ENCODE measurements around the gene HS3ST2. TPM values are rescaled to one million over a fixed set of nuclear protein-coding genes. Genes with fewer than 3 reads are reported as not detected.
"Not testable (repeated sequence)": the region's sequence is repeated elsewhere in the genome, so short reads cannot be mapped to it uniquely, and the experiment has no call there.

HS3ST2 gene
- total RNA-seq, 4 donors from 2014 or later, result 0.23 to 2.7 (median 1.7) TPM; not detected in 1

DNA sequence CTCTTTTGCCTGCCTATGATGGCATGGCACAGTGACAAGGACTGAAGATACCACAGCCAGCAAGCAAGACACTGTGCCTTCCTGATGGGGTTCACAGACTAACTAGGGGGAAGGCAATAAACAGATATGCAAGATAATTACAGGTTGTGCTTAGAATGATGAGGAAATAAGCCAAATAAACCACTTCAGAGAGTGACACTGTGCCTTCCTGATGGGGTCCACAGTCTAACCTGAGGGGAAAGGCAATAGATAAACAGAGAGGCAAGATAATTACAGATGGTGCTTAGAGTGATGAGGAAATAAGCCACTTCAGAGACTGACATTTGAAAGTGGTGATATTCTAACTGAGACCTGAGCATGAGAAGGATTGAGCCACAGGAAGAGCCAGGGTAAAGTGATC, 84.2 kb downstream of the HS3ST2 start:
- no peak for TF ChIP-seq POLR2A (IDR thresholded peaks at IDR 0.05)
- TF ChIP-seq, protein P1, sequence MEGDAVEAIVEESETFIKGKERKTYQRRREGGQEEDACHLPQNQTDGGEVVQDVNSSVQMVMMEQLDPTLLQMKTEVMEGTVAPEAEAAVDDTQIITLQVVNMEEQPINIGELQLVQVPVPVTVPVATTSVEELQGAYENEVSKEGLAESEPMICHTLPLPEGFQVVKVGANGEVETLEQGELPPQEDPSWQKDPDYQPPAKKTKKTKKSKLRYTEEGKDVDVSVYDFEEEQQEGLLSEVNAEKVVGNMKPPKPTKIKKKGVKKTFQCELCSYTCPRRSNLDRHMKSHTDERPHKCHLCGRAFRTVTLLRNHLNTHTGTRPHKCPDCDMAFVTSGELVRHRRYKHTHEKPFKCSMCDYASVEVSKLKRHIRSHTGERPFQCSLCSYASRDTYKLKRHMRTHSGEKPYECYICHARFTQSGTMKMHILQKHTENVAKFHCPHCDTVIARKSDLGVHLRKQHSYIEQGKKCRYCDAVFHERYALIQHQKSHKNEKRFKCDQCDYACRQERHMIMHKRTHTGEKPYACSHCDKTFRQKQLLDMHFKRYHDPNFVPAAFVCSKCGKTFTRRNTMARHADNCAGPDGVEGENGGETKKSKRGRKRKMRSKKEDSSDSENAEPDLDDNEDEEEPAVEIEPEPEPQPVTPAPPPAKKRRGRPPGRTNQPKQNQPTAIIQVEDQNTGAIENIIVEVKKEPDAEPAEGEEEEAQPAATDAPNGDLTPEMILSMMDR (IDR thresholded peaks at IDR 0.05), result no peak
- DNase-seq (ENCODE audit: low spot score in 2 of 2), result no peak
- intact Hi-C loops (cut with DNase I; ENCODE audit: low total_unique reads), result no loop called here
- no peak overlapping the region for H3K4me3 ChIP-seq (ENCODE audit: low read depth, poor library complexity, severe bottlenecking)

DNA sequence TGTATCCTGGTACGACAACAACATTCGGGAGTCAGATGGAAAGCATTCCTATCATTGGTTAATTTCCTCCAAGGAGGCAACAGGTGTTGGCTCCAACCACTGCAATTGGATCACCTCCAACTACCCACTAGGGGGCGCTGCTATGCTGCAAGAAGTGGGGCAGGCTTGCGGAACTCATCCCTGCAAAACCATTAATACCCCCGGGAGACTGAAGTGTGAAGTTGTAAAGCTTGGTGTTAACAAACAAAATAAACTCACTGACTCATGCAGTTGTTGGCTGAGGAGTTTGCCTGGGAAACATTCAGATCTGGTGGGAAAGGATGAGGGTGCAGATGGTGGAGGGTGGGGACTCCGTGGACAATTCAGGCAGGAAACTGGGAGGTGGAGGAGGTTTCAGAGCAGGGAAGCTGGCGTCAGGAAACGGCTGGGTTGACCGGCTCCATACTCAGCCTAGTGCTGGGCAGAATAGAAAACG, 84.9 kb downstream of the HS3ST2 start:
- TF ChIP-seq POLR2A (IDR thresholded peaks at IDR 0.05), result no peak
- TF ChIP-seq, protein P1 (IDR thresholded peaks at IDR 0.05), result peak in 1 of 3 donors; percentile 10
- DNase-seq (ENCODE audit: low spot score in 2 of 2), result peak; percentile 54 to 90
- intact Hi-C loops (cut with DNase I; ENCODE audit: low total_unique reads), result no loop called here
- H3K4me3 ChIP-seq (ENCODE audit: low read depth, poor library complexity, severe bottlenecking), result no peak overlapping the region
- WGBS, 2 donors, result 5 to 6% methylated on average over 10 of the region's 10 CpGs

DNA sequence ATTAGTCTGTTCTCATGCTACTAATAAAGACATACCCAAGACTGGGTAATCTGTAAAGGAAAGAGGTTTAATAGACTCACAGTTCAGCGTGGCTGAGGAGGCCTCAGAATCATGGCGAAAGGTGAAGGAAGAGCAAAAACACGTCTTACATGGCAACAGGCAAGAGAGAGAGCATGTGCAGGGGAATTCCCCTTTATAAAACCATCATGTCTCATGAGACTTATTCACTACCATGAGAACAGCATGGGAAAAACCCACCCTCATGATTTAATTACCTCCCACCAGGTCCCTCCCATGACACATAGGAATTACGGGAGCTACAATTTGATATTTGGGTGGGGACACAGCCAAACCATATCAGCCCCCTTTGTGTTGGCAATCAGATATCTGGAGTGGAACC, 85.6 kb downstream of the HS3ST2 start:
- H3K4me3 ChIP-seq (ENCODE audit: low read depth, poor library complexity, severe bottlenecking); intact Hi-C loops (cut with DNase I; ENCODE audit: low total_unique reads); DNase-seq (ENCODE audit: low spot score in 2 of 2): not testable (repeated sequence)
- 54 to 58% methylated on average over 4 of the region's 4 CpGs for WGBS, 2 donors

DNA sequence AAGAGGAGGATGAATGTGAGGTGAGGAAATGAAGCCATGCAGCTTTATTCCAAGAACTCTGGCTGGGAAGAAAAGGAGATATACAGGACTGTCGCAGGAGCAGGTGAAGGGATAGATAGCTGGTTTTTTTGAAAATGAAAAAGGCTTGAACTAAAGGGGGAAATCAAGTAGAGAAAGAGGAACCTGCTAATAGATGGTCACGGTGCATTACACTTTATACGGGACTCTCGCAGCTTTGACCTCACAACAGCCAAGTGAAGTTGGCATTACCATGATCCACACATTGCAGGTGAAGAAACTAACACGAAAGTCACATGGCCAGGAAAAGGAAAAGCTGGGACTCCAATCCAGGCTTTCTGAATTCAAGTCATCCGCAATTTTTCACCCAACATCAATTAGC, 86.9 kb downstream of the HS3ST2 start:
- DNase-seq (ENCODE audit: low spot score in 2 of 2), result no peak
- 74 to 78% methylated on average over 6 of the region's 6 CpGs for WGBS, 2 donors
- TF ChIP-seq POLR2A (IDR thresholded peaks at IDR 0.05), result no peak
- TF ChIP-seq, protein P1 (IDR thresholded peaks at IDR 0.05), result no peak
- H3K4me3 ChIP-seq (ENCODE audit: low read depth, poor library complexity, severe bottlenecking), result no peak overlapping the region
- intact Hi-C loops (cut with DNase I; ENCODE audit: low total_unique reads), result no loop called here

DNA sequence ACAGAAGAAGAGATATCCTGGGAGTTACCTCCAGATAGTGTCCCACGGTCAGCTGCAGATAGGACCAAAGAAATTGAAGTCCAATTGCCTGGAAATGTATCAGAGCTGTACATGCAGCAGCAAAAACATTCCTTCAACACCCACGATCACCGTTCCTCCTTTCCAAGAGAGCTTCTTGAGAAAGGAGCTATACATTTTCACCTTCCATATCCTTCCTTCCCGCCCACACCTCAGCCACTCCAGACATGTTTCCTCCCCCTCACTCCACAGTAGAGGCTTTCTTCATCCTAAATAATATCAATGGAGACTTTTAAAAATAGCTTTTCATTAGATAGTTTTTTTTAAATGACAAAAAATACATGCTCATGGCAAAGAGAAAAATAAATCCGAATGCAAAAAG, 87.6 kb downstream of the HS3ST2 start:
- TF ChIP-seq POLR2A (IDR thresholded peaks at IDR 0.05), result no peak
- TF ChIP-seq, protein P1 (IDR thresholded peaks at IDR 0.05), result no peak
- intact Hi-C loops (cut with DNase I; ENCODE audit: low total_unique reads), result no loop called here
- DNase-seq (ENCODE audit: low spot score in 2 of 2), result no peak
- WGBS, 2 donors, result 66 to 71% methylated on average over 5 of the region's 5 CpGs
- no peak overlapping the region for H3K4me3 ChIP-seq (ENCODE audit: low read depth, poor library complexity, severe bottlenecking)

DNA sequence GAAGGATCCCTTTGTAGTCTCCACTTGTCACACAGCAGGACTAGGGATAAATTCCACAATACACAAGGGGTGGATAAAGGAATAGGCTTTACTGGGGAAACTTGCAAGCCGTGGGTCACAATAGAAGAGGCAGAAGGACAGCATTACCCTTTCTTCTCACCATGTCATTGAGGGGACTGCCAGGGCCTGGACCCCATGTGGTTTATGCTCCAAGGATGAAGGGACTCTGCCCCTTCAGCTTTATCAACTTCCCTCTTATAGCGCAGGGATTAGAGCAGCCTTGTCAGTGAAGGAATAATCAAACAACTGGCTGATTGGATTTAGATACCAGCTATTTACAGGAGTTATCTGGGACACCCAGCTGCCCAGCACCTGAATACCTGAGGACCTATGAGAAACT, 89.8 kb downstream of the HS3ST2 start:
- no peak overlapping the region for H3K4me3 ChIP-seq (ENCODE audit: low read depth, poor library complexity, severe bottlenecking)
- 38 to 74% methylated on average over 2 of the region's 2 CpGs for WGBS, 2 donors
- intact Hi-C loops (cut with DNase I; ENCODE audit: low total_unique reads), result no loop called here
- no peak for DNase-seq (ENCODE audit: low spot score in 2 of 2)
- TF ChIP-seq, protein P1 (IDR thresholded peaks at IDR 0.05), result no peak
- TF ChIP-seq POLR2A (IDR thresholded peaks at IDR 0.05), result no peak
